AG04449 (cell line): ENCODE results near the gene HELLS.

Source experiments
- CTCF ChIA-PET: fragments of 350-600 bp; formaldehyde crosslinking; extraction: SDS; loops from one replicate; lab custom pipeline; 2021; ENCODE audit warnings: antibody characterized with exemption; lab: Yijun Ruan, JAX
- POLR2A ChIA-PET: fragments of 400-600, 350-600 bp; formaldehyde crosslinking; extraction: SDS; loops from one replicate; lab custom pipeline; 2020; ENCODE audit warnings: antibody characterized with exemption, inconsistent platforms; lab: Yijun Ruan, JAX
- DNase-seq: peaks from one replicate; pipeline ENCODE4 v3.0.0-alpha.2; 2010; ENCODE audit warnings: low read depth, low spot score
- H3K4me3 ChIP-seq: 2 replicates; pipeline ENCODE4 v1.5.1; 2011; ENCODE audit warnings: low read depth, mild to moderate bottlenecking, control low read depth, low read length
- TF ChIP-seq, protein P1 (sequence below): IDR thresholded peaks from one replicate; pipeline ENCODE4 v1.5.1; 2011; ENCODE audit warnings: mild to moderate bottlenecking, moderate library complexity, low read length, control low read depth, inconsistent platforms; ENCODE audit not compliant: insufficient read depth; ENCODE audit errors: missing control alignments

The HELLS gene

DNA sequence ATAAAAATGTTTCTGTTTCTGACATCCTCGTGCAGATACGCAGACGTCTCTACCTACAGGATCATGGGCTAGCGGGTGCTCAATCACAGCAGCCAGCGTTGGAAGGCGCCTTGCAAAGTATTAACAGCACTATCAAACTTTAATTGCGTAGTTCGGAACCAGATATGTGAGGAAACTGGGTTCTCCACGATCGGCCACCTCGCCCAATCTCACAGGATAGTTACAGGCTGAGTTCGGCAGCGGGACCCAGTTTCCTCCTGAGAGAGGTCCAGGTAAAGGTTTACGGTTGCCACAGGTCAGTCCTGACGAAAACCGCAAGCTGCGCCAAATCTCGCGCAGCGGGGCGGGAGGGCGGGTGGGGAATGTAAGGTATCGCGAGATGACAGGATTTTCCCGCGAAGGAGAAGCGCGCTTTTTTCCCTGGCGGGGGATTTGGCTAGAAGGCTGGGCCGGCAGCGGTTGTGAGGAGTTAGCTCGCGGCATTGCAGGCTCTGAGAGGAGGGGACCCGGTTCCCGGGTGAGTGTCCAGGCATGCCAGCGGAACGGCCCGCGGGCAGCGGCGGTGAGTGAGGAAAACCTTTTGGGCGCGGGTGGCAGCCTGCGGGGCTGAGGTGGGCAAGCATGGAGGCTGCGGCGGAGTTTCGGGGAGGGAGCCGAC is at the start of gene HELLS:
HELLS (plus strand) TSS at position 398 of the 658 bp plus-strand sequence; CDS start at position 532, 134 bp downstream.
- ChIA-PET POLR2A (no interaction called here), CTCF (no interaction called here)
- no peak for DNase-seq
- H3K4me3 ChIP-seq: peak within 1 kb of the TSS; percentile 95
- TF ChIP-seq, protein P1, sequence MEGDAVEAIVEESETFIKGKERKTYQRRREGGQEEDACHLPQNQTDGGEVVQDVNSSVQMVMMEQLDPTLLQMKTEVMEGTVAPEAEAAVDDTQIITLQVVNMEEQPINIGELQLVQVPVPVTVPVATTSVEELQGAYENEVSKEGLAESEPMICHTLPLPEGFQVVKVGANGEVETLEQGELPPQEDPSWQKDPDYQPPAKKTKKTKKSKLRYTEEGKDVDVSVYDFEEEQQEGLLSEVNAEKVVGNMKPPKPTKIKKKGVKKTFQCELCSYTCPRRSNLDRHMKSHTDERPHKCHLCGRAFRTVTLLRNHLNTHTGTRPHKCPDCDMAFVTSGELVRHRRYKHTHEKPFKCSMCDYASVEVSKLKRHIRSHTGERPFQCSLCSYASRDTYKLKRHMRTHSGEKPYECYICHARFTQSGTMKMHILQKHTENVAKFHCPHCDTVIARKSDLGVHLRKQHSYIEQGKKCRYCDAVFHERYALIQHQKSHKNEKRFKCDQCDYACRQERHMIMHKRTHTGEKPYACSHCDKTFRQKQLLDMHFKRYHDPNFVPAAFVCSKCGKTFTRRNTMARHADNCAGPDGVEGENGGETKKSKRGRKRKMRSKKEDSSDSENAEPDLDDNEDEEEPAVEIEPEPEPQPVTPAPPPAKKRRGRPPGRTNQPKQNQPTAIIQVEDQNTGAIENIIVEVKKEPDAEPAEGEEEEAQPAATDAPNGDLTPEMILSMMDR: no peak

DNA sequence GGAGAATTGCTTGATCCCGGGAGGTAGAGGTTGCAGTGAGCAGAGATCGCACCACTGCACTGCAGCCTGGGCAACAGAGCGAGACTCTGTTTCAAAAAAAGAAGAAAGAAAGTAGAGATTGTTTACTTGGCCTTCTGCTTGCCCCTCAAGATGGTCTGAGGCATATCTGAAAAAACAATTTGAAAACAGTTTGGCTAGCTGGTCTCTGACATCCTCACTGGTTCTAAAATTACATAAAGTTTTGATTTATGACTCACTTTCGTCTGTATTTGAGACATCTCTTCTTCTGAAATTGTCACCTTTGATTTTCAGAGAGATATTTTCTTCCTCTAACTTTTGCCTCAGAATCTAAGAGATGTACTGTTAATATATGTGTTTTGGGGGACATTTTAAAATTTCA is 49.6 kb upstream of the HELLS start:
- CTCF ChIA-PET: interaction anchor here (1.4 kb wide), 1 partner anchor 52 kb away, joined by 4 read pairs; no protein-coding TSS in a partner anchor

DNA sequence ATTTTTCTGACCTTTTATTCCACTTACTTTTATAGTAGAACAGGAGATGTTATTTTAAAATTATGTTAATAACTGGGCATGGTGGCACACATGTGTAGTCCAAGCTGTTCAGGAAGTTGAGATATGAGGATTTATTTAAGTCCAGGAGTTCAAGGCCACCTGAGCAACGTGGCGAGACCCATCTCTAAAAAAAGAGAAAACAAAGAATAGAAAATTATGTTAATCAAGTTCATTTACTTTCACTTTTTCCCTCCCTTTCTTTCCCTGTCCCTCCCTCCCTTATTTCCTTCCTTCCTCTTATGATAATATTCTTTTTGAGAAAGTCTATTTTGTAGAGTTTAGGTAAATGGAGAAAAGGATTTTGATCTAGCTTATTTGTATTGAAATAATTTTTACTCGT is 48.9 kb upstream of the HELLS start:
- POLR2A ChIA-PET: no interaction called here
- TF ChIP-seq, protein P1: no peak
- no peak overlapping the region for H3K4me3 ChIP-seq
- no peak for DNase-seq
- CTCF ChIA-PET: no interaction called here

More for the DNA sequence above, 49.6 kb upstream of the HELLS start:
- H3K4me3 ChIP-seq: no peak overlapping the region
- no peak for DNase-seq
- TF ChIP-seq, protein P1: no peak
- POLR2A ChIA-PET: no interaction called here

DNA sequence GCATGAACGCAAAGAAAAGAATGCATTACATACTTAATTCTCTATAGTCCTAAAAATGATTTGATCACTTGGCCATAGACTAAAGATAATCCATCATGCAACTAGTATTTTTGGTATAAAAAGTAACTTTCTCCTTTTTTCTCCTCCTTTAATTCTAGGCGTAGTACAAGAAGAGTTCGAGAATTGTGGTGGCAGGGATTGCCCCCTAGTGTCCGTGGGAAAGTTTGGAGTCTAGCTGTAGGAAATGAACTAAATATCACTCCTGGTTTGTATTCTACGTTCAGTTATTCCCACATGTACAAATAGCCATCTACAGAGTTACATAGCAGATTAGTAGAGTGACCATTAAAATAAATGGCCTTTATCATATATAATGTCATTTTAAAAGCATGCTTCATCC is 45.5 kb upstream of the HELLS start:
- ChIA-PET POLR2A (no interaction called here), CTCF (no interaction called here)
- TF ChIP-seq, protein P1: peak; percentile 30
- DNase-seq: no peak
- no peak overlapping the region for H3K4me3 ChIP-seq

DNA sequence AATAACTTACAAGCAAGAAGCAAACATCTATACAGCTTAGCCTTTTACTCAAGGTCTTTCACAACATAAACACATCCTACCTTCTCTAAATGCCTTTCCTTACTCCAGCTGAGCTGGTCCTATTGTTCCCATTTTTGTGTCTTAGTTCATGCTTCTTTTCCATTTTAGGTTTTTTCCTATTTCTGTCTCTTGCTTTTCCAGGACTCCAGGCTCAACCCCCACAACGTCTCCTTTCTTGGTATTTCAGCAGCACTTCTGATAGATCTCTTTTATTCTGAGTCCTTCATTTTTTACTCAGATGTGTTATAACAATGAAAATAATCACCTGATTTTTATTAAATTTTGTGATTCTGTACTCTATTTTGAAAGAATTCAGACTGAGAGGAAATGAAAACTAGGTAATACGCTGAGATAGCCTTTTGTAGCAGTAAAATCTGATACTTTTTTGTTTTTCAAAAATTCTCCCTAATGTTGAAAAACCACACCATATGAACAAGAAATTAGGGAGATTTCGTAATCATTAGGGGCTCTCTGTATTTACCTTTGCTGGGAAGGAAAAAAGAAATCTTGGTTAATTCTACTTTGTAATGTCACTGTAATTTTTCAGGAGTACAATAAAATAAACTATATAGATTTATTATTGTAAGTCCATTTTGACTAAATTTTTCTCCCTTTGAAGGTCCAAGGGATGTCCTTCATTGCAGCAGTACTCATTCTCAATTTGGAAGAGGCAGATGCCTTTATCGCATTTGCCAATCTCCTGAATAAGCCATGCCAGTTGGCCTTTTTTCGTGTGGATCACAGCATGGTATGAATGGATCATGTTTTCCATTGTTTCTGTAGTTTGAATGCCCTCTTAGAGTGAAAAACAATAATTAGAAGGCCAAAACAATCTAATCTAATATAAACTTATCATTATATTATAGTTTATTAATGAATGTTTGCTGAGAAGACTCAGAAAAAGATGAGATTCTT is 24.0 kb upstream of the HELLS start:
- ChIA-PET CTCF (no interaction called here), POLR2A (no interaction called here)
- TF ChIP-seq, protein P1: no peak
- DNase-seq: no peak
- no peak overlapping the region for H3K4me3 ChIP-seq

DNA sequence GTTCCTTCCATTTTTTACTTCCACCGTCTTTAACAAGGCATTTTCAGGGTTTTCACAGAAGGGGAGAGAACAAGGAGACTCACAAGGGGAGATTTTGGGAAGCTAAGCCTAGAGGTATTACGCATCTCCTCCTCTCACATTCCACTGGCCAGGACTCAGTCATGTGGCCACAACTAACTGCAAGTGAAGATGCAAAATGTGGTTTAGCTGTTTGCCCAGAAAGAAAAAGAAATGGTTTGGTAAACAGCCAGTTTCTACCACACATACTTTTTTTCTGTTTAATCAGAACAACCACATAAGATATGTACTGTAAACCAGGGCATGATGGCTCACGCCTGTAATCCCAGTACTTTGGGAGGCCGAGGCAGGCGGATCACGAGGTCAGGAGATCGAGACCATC is 21.4 kb upstream of the HELLS start:
- no peak overlapping the region for H3K4me3 ChIP-seq
- peak; percentile 14 for DNase-seq
- ChIA-PET CTCF (no interaction called here), POLR2A (no interaction called here)
- TF ChIP-seq, protein P1: no peak
